SK-N-MC (cell line): ENCODE data around the gene ZNF521.

Experiments
- EZH2 ChIP-seq: fragments of 200-600 bp; sonication (generic); IDR thresholded peaks from one replicate; pipeline ENCODE4 v1.6.1; 2017; ENCODE audit warnings: antibody characterized with exemption
- POLR2AphosphoS5 ChIP-seq: IDR thresholded peaks from 2 replicates; pipeline ENCODE4 v1.6.1; 2012; ENCODE audit warnings: mild to moderate bottlenecking, low read depth, low read length, borderline replicate concordance

DNA sequence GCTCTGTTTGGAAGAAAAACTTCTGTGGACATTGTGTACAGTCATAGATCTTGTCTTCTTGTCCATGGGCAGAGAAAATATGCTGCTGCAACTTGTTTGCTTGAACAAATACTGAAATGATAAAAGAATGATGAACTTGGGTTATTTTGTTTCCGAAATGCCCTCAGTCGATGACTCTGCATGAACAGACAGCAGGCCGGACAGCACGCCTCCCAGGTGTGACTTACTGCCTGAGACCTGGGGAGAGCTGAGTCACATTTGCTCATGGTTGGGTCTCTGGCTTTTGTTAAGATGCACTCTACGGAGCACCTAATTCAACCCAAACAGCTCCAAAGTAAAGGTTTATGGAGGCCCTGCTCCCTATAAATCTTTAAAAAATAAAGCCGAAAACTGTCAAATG lies 262.5 kb downstream of the ZNF521 start:
- TF ChIP-seq POLR2AphosphoS5 (no peak), EZH2 (no peak)
